Bronchial epithelial cell (primary cell): ENCODE results near the gene TMEM44. TPM values are rescaled to one million over a fixed set of nuclear protein-coding genes. Genes with fewer than 3 reads are reported as not detected.
A peak's percentile ranks its signal among the peaks of the same experiment; 100 is the strongest.
"Not testable (repeated sequence)": the region's sequence is repeated elsewhere in the genome, so short reads cannot be mapped to it uniquely, and the experiment has no call there.

Source experiments
- DNase-seq: peaks from one replicate; pipeline ENCODE4 v3.0.0-alpha.2; 2010; ENCODE audit warnings: low read depth
- FAIRE-seq: peaks from 2 replicates; lab custom pipeline; 2011; peaks lifted over from hg19 to GRCh38; lab: Jason Lieb, UNC
- H3K27me3 ChIP-seq: 2 replicates; pipeline ENCODE4 v1.5.1; 2011; ENCODE audit warnings: low read length; ENCODE audit not compliant: control insufficient read depth, insufficient read depth
- H3K36me3 ChIP-seq: 2 replicates; pipeline ENCODE4 v1.5.1; 2011; ENCODE audit warnings: low read length; ENCODE audit not compliant: control insufficient read depth, insufficient read depth
- H3K4me3 ChIP-seq: 2 replicates; pipeline ENCODE4 v1.5.1; 2011; ENCODE audit warnings: mild to moderate bottlenecking, low read depth, low read length, control low read depth
- CTCF ChIP-seq: IDR thresholded peaks from 2 replicates; pipeline ENCODE4 v1.5.1; 2011; ENCODE audit warnings: mild to moderate bottlenecking, moderate library complexity, low read length, control low read depth, inconsistent platforms; ENCODE audit not compliant: insufficient read depth, severe bottlenecking
- total RNA-seq: library from RNA; depleted of rRNA; stranded (reverse); fragments of >200 nt; gene quantifications from 2 replicates; pipeline ENCODE4 v1.2.1, GENCODE V29; 2014

TMEM44 gene
- total RNA-seq, 1 donor from 2014 or later = 8.4 TPM

GRCh38 chr3:194549853-194550252 lies 83.4 kb downstream of the TMEM44 start:
- Histone ChIP-seq H3K4me3 (no peak overlapping the region), H3K36me3 (no peaks in the 10 kb centered on the region), H3K27me3 (no peaks in the 10 kb centered on the region)
- FAIRE-seq (no peak), DNase-seq (no peak)
- no peak for TF ChIP-seq CTCF

- Histone ChIP-seq H3K27me3 (no peaks in the 10 kb centered on the region), H3K36me3 (no peaks in the 10 kb centered on the region), H3K4me3 (no peak overlapping the region)
- no peak for TF ChIP-seq CTCF
- FAIRE-seq (peak; percentile 18), DNase-seq (no peak)
These were observed 84.6 kb downstream of the TMEM44 start for GRCh38 chr3:194548346-194549321.

- H3K4me3 ChIP-seq = no peak overlapping the region
- no peak for DNase-seq
- H3K36me3 ChIP-seq = no peaks in the 10 kb centered on the region
- no peaks in the 10 kb centered on the region for H3K27me3 ChIP-seq
- TF ChIP-seq CTCF = no peak
- FAIRE-seq = no peak
These were observed 86.2 kb downstream of the TMEM44 start for GRCh38 chr3:194547042-194547441.

- not testable (repeated sequence) for H3K36me3 ChIP-seq, H3K27me3 ChIP-seq, H3K4me3 ChIP-seq, FAIRE-seq, DNase-seq
These were observed 87.7 kb downstream of the TMEM44 start for GRCh38 chr3:194545538-194545937.

GRCh38 chr3:194543550-194543949 lies 89.7 kb downstream of the TMEM44 start:
- Histone ChIP-seq H3K36me3 (no peaks in the 10 kb centered on the region), H3K4me3 (no peak overlapping the region), H3K27me3 (no peaks in the 10 kb centered on the region)
- no peak for TF ChIP-seq CTCF
- no peak for FAIRE-seq
- no peak for DNase-seq

GRCh38 chr3:194541483-194541882 lies 91.7 kb downstream of the TMEM44 start:
- FAIRE-seq = no peak
- TF ChIP-seq CTCF = no peak
- Histone ChIP-seq H3K27me3 (no peaks in the 10 kb centered on the region), H3K4me3 (no peak overlapping the region), H3K36me3 (no peaks in the 10 kb centered on the region)
- no peak for DNase-seq
